Measurements from ENCODE around the gene ZNF511.
"Not testable (repeated sequence)": the region's sequence is repeated elsewhere in the genome, so short reads cannot be mapped to it uniquely, and the experiment has no call there.

Gene ZNF511, protein sequence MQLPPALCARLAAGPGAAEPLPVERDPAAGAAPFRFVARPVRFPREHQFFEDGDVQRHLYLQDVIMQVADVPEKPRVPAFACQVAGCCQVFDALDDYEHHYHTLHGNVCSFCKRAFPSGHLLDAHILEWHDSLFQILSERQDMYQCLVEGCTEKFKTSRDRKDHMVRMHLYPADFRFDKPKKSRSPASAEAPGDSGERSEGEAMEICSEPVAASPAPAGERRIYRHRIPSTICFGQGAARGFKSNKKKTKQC

DNA sequence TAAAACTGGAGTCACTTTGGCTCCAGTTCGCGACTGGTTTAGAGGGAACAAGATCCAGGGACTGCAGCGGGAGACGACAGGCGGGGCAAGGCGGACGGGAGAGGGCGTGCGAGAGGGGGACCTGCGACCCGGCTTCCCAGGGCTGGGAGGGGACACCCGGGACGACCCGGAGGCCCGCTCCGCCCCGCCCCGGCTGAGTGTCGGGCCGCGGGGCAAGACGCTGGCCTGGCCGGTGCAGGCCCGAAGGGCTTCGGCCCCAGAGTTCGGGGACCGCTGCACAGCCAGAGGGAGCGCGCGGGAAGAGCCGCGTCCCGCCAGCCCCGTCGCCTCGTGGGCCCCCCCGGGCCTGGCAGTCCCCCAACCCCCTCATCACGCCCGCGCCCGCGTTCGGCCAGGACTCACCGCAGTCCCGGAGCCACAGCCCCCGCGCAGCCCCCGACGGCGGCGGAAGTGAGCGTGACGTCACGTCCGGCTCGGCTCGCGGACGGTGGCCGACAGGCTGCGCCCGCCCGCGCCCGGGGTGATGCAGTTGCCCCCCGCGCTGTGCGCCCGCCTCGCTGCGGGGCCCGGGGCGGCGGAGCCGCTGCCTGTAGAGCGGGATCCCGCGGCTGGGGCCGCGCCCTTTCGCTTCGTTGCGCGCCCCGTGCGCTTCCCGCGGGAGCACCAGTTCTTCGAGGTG is at the start of gene ZNF511, which contains the start of gene TUBGCP2:
Gene ZNF511 (plus strand): TSS at position 494 of the 679 bp plus-strand sequence. CDS start 30 bp downstream, at position 524.
Gene TUBGCP2 (minus strand): TSS at position 452 of the 679 bp plus-strand sequence. CDS start 5,931 bp downstream, outside the sequence.
- DNase-seq (ENCODE audit: low read depth), result peak; percentile 81

DNA sequence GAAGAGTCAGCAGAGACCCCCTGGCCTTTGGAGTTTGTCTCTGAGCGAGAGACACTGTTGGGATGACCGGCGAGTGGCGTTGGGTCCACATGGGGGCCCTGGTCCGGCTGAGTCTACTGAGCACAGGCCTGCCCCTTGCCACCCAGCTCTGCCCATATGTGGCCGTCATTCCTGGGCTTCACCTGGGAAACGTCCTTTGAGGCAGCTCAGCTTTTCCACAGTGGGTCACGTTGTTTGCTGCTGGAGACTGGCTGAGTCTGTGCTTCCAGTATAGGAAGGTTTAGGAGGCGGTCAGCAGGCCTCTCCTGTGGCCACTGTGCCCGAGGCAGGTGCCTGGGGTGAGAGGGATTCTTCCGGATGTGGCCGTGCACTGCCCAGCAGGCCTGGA is 49.1 kb upstream of the ZNF511 start:
- no peak for DNase-seq (ENCODE audit: low read depth)

DNA sequence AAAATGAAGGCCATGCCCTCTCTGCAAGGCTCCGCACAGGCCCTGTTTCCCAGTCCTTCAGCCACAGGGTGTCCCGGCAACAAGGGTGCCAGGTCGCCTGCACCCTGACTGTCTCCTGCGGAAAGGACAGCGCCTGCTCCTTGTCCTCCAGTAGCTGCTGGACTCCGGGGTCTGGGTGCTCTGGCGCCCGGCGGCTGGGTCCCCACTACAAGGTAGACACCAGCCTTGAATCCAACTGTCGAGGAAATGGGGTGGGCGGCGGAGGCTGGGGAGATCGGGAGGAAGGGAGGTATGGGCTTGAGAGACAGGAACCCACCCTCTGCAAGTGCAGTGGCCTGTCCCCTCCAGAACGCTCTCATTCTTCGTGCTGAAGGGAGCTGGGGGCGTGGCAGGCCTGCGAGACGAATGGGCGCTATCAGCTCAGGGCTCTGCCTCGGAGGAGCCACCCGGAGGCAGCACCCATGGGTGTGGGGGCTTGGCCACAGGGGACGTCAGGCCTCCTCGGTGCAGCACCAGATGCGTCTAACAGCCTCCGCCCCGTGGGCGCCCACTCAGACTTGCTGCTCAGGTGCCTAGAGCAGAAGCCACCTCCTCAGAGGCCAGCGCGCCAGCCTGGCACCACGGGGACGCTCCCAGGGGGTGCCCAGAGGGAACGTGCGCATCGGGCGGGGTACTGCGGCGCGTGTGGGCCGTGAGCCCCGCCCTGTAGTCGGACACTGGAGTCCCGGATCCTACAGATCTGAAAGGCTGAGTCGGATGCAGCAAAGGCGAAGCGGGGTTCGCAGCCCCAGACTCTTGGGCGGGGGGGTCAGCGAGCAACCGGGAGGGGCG is 47.6 kb upstream of the ZNF511 start:
- DNase-seq (ENCODE audit: low read depth), result peak; percentile 39

DNA sequence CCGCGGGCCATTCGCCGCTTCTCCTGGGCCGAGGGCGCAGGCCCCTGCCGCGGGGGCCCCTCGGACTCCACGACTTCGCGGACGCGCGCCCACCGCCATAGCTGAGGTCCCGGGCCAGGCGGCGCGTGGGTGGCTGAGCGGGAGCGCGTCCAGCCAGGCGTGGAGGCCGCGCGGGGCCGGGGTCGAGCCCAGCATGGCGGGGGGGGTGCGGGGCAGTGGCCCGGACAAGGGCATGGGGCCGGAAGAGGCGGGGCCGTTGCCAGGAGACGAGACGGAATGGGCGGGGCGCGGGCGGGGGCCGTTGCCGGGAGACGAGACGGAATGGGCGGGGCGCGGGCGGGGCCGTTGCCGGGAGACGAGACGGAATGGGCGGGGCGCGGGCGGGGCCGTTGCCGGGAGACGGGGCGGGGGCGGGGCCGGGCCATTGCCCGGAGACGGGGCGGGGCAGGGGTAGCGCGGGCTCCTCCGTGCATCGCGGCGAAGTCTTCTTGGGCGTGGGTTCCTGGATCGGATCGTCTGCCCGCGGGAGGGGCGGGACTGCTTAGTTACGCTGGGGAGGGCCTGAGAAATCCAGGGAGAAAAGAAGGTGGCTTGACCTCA is 46.9 kb upstream of the ZNF511 start:
- DNase-seq (ENCODE audit: low read depth), result peak; percentile 73

DNA sequence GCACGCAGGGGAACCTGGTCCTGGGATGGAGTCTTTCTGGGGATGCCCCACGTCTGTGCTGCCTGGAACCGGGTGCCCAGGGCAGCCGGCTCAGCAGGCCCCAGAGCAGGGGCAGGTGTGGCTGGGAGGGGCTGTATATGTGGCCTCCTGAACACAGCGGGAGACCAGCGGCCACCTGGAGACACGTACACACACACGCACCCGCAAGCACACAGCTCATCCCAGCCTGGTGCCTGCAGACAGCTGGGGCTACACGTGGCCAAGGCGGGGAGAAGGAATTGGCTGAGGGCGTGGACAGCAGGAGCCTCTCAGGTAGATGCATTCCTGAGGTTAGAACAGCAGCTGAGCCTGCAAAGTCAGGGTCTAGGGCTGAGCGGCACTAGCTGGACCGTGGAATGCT is 46.0 kb upstream of the ZNF511 start:
- no peak for DNase-seq (ENCODE audit: low read depth)

DNA sequence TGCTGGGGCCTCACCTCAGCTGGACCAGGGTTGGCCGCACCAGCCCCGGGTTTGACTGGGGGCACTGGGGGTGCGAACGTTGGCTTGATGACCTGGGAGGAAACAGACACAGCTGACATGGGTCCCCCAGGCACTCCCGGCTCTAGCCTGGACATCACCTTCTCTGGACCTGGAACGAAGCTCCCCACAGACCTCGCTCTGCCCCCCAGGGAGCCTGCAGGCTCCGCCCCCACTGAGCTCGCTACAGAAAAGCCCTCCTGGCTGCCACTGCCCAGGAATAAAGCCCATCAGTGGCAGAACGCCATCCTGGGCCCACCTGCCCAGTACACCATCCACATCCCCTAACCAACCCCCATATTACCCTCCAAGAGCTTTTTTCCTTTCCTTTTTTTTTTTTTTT is 45.0 kb upstream of the ZNF511 start:
- DNase-seq (ENCODE audit: low read depth), result no peak

DNA sequence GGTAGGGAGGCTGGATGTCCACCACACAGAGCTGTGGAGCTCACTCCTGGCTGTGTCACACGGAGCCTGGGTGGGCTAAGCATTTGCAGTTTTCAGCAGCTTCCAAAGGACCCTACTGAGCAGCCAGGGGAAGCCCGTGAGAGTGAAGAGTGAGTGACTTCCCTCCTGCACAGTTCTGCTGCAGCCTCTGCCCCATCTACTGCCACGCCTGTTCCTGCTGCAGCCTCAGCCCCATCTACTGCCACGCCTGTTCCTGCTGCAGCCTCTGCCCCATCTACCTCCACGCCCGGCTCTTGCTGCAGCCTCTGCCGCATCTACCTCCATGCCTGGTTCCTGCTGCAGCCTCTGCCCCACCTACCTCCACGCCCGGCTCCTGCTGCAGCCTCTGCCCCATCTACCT is 44.3 kb upstream of the ZNF511 start:
- DNase-seq (ENCODE audit: low read depth), result no peak

DNA sequence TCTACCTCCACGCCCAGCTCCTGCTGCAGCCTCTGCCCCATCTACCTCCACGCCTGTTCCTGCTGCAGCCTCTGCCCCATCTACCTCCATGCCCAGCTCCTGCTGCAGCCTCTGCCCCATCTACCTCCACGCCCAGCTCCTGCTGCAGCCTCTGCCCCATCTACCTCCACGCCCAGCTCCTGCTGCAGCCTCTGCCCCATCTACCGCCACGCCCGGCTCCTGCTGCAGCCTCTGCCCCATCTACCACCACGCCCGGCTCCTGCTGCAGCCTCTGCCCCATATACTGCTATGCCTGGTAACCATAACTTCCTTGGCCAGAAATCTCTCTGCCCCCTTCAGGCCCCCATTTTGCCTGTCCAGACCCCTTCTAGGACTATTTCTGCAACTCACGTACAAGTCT is 43.7 kb upstream of the ZNF511 start:
- not testable (repeated sequence) for DNase-seq (ENCODE audit: low read depth)

DNA sequence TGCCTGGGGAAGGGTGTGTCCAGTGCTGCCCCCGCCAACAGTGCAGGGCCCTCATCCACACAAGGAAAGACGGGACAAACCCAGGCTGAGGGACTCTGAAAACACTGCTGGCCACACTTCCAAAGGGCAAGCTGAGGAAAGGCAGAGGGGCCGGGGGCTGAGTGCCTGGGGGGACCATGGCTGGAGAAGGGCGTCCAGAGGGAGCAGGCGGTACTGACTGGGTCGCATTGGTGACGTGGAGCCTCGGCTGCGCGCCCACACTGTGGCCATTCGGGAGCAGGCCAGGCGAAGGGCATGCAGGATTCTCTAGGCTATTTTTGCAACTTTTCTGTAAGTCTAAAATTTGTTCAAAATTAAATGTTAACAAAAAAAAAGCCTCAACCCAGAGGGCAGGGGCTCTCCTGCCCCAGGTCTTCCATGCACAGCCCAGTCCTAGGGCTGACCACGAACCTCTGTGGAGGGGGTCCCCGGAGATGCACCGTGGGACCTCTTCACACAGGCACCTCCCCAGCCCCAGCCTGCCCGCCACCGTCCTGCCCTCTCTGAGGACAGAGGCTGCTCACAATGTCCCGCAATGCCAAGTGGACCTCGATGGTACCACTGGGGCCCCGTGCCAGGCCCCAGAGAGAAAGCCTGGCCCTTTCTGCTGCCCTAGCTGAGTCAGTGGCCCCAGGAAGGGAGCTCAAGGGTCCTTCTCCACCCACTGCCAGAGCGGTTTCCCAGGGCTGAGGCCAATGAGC is 42.5 kb upstream of the ZNF511 start:
- DNase-seq (ENCODE audit: low read depth), result no peak

DNA sequence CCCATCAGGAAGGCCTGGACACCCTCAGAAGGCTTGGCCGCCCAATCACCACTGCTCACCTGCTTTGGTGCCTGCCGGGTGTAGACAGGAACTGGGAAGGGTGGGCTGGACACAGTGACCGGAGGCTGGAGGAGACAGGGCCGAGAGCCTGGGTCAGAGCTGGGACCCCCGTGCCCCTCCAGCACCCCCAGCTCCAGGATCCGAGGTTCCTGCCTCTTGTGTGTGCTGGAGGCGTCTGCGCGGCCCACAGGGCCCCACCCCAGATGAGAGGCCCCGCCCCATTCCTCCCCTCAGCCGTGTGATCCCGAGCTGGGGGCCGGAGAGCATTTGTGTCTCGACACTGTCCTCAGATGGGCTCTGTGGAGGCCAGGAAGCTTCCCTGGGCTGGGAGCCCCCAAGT is 41.4 kb upstream of the ZNF511 start:
- DNase-seq (ENCODE audit: low read depth), result no peak

DNA sequence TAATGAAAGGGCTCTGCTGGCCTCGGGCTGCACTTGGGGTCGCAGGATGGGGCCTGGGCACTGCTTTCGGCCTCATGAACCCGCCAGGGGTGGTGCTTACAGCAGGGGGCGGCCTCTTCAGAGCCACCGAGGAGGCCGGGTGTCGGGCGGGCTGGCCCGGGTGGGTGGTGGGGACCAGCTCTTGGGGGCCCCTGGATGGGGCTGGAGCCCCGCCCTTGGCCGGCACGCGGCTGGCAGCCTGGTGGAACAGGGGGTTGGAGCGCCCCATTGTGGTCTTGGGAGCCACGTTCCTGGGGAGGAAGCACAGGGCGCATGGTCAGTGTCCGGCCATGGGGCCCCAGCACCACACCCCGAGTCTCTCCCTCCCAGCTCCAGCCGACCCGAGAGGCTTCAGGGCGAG is 40.9 kb upstream of the ZNF511 start:
- no peak for DNase-seq (ENCODE audit: low read depth)

DNA sequence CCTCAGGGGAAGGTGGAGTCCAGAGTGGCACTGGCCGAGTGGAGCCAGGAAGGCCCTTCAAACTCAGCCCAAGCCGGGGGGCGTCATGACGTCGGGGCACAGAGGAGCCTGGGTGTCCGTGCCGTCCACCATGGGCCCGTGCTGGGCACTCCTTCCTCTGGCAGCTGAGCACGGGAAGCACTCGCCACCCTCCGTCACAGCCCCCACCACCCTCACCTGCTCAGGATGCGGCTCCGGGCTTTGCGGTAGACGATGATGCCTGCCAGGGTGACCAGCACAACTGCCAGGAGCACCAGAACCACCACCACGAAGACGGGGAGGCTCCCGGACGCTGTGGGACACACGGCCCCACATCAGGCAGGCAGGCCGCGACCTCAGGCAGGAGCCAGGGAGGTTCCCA is 40.2 kb upstream of the ZNF511 start:
- DNase-seq (ENCODE audit: low read depth), result no peak

DNA sequence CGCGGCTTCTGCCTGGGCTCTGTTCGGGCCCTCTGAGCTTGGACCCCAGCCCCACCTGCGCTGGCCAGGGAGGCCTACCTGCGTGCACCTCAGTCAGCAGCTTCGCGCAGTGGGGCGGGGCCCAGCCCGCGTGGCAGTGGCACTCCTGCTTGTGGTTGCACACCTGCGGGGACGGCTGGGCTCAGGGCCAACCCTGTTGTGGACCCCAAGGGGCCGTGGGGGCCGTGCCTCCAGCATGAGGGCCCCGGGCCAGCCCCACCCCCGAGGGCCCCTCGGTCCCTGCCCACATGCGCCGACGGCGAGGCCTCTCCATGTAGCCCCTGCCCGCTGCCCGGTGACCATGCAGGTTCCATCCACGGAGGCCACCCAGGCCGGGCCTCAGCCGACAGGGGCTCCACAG is 39.3 kb upstream of the ZNF511 start:
- no peak for DNase-seq (ENCODE audit: low read depth)

DNA sequence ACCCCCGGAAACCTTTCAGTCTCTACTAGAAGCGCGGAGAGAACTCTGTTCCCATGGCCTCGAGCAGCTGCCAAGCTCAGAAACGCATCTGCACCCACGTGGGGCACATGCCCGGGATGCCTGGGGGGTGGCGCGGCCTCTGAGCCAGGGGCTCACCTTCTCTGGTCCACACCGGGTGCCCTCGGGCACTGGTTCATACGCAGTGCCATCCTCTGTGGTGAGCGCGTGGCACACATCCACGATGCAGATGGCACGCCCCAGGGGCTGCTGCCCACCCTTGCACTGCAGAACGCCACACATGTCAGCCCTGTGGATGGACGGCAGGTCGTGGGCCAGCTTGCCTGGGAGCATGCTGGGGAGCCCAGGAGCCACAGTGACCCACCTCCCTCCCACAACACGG is 38.5 kb upstream of the ZNF511 start:
- DNase-seq (ENCODE audit: low read depth), result no peak

DNA sequence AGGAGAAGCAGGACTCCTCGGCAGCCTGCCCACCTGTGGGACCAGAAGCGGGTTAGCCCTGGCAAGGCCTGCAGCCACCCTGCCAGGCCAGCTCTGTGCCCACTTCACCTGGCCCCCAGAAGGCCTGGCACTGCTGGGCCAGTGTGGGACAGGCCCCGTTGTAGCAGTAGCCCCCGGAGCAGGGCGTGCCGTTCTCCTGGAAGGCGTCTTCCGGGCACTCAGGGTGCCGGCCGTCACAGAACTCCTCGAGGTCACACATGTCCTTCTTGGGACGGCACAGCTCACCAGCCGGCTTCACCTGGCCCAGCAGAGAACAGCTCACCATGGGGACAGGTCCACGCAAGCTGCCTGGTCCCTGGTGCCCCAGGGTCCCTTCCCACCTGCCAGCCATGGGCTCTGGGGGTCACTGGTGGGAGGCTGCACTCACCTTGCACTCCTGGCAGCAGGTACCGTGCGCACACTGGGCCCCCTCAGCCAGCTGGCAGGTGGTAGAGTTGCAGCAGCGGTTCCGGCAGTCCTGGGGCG is 37.9 kb upstream of the ZNF511 start:
- DNase-seq (ENCODE audit: low read depth), result no peak

DNA sequence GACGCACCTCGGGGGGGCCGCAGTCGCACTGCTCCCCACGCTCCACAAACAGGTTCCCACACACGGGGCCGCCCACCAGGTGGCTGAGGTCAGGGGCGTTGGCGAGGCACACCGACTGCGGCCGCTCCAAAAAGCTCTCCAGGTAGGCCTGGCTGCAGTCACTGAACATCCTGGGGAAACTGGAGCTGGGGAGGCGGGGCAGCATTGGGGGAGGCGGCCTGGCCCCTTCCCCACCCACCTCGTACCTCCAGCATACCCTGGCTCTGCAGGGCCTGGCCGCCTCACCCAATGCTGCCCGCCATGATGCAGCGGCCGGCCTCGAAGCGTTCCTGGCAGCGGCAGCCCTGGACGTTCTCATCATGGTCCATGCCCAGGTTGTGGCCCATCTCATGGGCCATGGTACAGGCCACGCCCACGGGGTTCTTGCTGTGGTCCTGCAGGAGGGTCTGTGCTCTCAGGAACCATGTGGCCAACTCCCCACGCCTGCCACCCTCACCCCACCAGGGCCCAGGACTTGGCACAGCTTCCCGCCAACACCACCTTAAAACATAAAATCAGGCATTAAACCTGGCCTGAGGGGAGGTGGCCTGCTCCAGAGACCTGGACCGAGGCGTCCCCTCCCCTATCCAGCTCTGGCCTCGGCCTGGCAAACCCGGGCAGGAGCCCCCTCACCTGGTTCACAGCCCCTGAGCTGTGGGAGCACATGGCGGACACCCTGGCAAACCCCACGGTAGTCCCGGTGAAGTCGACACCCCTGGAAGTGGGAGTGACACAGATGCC is 37.0 kb upstream of the ZNF511 start:
- no peak for DNase-seq (ENCODE audit: low read depth)

DNA sequence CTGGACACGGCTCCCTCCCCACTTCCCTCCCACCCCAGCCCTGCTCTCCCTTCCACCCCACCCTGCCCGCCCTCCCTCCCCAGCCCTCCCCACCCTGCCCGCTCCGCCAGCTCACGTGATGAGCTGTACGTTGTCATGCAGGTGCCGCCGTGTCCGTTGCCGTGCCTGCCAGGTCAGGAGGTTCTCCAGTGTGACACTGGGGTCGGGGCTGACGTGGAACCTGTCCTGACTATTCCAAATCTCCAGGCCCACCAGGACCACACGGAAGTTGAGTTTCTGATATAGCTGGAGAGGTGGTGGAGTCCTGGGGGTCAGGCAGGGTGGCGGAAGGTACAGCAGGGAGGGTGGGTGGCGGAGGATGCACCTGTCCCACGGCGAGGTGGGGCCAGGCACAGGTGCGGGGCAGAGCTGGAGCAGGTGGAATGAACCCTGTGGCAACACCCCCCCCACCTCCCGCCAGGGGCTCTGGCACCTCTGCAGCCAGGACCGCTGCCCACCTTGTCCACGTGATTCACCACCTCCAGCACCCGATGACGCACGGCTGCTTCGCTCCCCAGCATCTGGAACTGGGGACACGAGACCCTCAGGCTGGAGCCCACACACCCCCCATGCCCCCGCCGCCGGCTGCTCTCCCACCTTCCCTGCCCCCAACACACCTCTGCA is 36.3 kb upstream of the ZNF511 start:
- DNase-seq (ENCODE audit: low read depth), result no peak

DNA sequence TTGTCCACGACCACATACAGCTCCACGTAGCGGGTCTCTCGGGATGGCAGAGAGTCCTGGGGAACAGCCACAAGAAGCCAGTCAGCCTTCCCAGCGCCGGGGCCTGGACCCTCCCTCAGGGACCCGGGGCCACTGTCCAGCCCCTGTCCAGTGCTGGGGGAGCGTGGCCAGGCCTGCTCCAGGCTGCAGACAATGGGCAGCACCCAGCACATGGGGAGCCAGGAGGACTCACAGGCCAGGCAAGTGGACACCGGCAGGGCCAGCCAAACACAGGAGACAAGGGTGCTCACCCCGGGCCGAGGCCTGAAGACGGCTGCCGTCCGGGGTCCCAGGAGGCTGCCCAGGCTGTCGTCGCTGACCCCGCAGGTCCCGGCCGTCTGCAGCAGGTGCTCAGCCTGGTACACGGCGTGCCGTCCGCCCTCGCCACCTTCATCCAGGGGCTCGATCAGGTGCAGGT is 35.7 kb upstream of the ZNF511 start:
- no peak for DNase-seq (ENCODE audit: low read depth)

DNA sequence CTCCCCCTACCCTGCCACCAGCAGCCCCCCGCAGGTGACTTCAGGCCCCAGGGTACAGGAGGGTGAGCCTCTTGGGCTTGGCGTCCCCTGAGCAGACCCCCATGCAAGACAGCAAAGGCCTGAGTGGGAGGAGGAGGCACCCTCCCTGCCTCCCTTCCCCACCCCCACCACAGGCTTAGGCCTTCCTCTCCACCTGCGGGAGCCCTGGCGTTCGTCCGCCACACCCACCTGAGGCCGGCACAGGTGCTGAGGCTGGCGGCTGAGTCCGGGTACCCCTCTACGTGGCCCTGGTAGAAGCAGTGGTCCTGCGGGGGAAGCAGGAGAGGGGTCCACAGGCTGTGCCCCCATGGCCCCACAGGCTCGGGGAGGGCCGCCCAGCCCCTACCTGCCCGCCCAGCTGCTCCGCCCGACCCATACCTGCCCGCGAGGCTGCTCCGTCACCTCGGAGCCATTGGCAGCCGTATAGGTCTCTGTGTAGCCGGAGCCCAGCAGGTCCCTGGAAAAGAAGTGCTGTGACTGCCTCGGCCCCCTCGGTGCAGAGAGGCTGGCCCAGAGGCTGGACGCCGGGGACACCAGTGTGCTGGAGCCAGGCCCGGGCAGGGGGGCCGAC is 35.1 kb upstream of the ZNF511 start:
- DNase-seq (ENCODE audit: low read depth), result no peak

Data from EH (cell line).